ENCODE results near the gene MAPK1. TPM values are rescaled to one million over a fixed set of nuclear protein-coding genes. Genes with fewer than 3 reads are reported as not detected.
A peak's percentile ranks its signal among the peaks of the same experiment; 100 is the strongest.
"Not testable (repeated sequence)": the region's sequence is repeated elsewhere in the genome, so short reads cannot be mapped to it uniquely, and the experiment has no call there.

MAPK1 gene
- total RNA-seq, 1 donor from 2014 or later, result 92.9 TPM

DNA sequence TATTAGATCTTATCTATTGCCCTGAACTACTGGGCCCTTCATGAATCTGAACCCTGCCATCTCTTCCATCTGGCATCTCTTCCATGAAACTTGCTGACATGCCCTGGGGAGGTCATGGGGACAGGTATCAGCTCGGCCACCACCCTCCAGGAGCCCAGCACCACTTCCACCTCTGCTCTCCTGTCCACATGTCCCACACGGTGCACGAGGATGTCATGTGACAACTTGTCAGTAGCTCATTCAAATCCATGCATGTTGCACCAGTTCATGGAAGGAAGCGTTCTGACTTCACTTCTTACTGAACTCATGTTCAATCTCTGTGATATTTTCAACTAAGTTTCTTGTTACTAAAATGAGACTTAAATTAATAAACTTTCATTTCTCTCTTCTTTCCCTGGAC lies 148.4 kb downstream of the MAPK1 start:
- Mint-ChIP-seq H3K36me3 (peaks cover 2% of the 10 kb centered on the region), H3K4me3 (no peak overlapping the region), H3K4me1 (peaks cover 25% of the 10 kb centered on the region), H3K27me3 (ENCODE audit: low read depth) (no peaks in the 10 kb centered on the region), H3K9me3 (no peaks in the 10 kb centered on the region), H3K27ac (no peak overlapping the region)
- DNase-seq (ENCODE audit: low spot score in 2 of 2, unreplicated experiment in 2 of 2), result no peak
- TF ChIP-seq, protein P1, sequence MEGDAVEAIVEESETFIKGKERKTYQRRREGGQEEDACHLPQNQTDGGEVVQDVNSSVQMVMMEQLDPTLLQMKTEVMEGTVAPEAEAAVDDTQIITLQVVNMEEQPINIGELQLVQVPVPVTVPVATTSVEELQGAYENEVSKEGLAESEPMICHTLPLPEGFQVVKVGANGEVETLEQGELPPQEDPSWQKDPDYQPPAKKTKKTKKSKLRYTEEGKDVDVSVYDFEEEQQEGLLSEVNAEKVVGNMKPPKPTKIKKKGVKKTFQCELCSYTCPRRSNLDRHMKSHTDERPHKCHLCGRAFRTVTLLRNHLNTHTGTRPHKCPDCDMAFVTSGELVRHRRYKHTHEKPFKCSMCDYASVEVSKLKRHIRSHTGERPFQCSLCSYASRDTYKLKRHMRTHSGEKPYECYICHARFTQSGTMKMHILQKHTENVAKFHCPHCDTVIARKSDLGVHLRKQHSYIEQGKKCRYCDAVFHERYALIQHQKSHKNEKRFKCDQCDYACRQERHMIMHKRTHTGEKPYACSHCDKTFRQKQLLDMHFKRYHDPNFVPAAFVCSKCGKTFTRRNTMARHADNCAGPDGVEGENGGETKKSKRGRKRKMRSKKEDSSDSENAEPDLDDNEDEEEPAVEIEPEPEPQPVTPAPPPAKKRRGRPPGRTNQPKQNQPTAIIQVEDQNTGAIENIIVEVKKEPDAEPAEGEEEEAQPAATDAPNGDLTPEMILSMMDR (IDR thresholded peaks at IDR 0.05; ENCODE audit: unreplicated experiment), result no peak

DNA sequence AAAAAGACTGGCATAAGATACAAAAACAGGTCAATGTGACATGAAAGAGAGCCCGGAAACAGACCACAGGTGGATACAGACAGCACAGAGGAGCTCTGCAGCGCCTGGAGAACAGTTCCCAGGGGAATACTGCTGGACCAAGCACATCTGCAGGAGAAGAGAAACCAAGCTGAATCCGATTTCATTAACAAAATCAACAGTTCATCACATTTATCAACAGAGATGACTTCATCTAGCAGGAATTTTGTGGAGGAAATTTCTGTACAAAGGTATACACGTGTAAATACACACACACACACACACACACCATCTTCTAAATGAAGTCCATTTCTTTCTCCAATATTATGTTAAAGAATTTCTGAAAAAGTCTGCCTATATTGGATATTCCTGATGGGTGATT lies 148.9 kb downstream of the MAPK1 start:
- H3K9me3 Mint-ChIP-seq, result no peaks in the 10 kb centered on the region
- H3K27me3 Mint-ChIP-seq (ENCODE audit: low read depth), result no peaks in the 10 kb centered on the region
- TF ChIP-seq, protein P1 (IDR thresholded peaks at IDR 0.05; ENCODE audit: unreplicated experiment), result no peak
- no peaks in the 10 kb centered on the region for H3K36me3 Mint-ChIP-seq
- peaks cover 28% of the 10 kb centered on the region for H3K4me1 Mint-ChIP-seq
- H3K4me3 Mint-ChIP-seq, result no peak overlapping the region
- peak overlapping the region; percentile 68 for H3K27ac Mint-ChIP-seq
- no peak for DNase-seq (ENCODE audit: low spot score in 2 of 2, unreplicated experiment in 2 of 2)

DNA sequence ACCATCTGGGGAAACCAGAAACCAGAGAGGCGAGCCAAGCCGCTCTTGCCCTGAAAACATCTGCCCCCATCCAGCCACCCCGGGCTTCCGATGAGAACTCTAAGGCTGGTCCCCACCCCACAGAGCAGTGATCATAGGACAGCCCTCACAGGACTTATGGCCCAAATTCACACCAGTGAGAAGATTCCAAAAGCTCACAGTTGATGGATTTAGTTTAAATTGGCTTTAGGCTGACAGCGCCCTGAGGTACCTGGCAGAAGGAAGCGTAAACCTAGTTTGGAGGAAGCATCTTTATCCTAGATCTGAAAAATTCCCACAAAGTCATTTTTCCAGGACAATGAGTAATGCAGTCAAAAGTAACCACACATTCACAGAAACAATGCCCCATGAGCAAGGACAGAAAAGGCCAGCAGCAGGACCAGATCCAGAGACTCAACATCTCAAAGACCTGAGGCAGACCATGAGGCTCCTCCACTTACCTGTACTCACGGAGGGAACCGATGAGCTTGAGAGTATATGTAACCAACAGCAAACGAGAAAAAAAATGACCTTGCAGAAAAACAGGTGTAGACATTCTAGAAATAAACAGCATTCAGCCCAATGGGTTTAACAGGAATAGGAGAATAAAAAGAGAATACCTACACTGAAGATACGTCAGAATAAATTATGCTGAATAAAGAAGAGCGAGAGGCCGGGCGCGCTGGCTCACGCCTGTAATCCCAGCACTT lies 150.9 kb downstream of the MAPK1 start:
- not testable (repeated sequence) for H3K36me3 Mint-ChIP-seq; H3K27me3 Mint-ChIP-seq (ENCODE audit: low read depth); DNase-seq (ENCODE audit: low spot score in 2 of 2, unreplicated experiment in 2 of 2); H3K9me3 Mint-ChIP-seq; H3K4me3 Mint-ChIP-seq
- Mint-ChIP-seq H3K27ac (peak overlapping the region; percentile 76), H3K4me1 (peaks cover 33% of the 10 kb centered on the region)

DNA sequence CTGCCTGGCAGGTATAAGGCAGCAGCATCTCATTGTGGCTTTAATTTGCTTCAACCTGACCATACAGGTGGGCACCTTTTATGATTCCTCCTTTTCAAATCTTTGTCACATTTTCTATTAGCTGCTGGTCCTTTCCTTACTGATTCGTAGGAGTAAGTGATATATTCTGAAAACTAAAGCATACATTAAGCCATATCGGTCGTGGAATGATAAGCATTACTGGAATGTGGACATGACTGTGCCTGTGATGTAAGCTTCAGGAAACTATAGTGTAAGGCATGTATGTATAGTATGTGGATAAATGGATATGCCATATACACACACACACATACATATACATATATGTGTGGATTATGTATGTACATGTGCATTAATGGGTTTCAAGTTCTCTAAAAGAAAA lies 152.7 kb downstream of the MAPK1 start:
- H3K27ac Mint-ChIP-seq, result peak overlapping the region; percentile 37
- no peaks in the 10 kb centered on the region for H3K9me3 Mint-ChIP-seq
- TF ChIP-seq, protein P1 (IDR thresholded peaks at IDR 0.05; ENCODE audit: unreplicated experiment), result no peak
- H3K4me3 Mint-ChIP-seq, result no peak overlapping the region
- no peak for DNase-seq (ENCODE audit: low spot score in 2 of 2, unreplicated experiment in 2 of 2)
- H3K36me3 Mint-ChIP-seq, result peaks cover 7% of the 10 kb centered on the region
- peaks cover 33% of the 10 kb centered on the region for H3K4me1 Mint-ChIP-seq
- H3K27me3 Mint-ChIP-seq (ENCODE audit: low read depth), result no peaks in the 10 kb centered on the region

DNA sequence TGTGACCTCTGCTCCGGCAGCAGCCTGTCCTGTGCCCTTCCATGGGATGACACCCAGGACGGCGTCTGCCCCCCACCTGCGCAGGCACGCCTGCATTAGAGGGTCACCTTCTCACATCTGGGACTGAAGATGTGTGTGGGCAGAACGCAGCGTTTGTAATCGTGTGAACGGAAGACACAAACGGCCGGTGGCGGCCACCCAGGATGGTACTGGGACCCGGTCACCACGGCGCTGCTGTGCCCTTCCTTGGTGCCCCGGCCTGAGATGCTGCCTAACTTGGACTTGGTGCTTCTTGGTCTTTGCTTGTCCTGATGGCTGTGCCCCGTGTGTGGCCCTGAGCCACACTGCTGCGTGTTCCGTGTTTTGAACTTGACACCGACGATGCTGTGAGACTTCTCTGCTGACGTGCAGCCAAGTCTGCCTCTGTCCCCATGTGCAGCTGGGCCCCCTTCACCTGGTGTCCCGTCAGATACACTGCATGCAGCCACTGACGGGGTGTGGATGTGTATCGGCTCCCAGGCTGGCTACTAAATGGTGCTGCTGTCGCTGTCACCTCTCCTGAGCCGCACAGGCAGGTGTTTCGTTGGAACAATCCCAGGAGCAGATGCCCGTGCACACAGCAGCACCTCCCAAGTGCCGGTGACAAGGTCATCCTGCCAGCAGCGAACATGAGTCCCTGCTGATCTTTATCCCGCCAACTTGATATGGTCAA lies 153.2 kb downstream of the MAPK1 start:
- DNase-seq (ENCODE audit: low spot score in 2 of 2, unreplicated experiment in 2 of 2), result no peak
- TF ChIP-seq, protein P1 (IDR thresholded peaks at IDR 0.05; ENCODE audit: unreplicated experiment), result no peak
- Mint-ChIP-seq H3K9me3 (no peaks in the 10 kb centered on the region), H3K4me3 (no peak overlapping the region), H3K27ac (peak overlapping the region; percentile 37), H3K4me1 (peaks cover 33% of the 10 kb centered on the region), H3K36me3 (peaks cover 10% of the 10 kb centered on the region), H3K27me3 (ENCODE audit: low read depth) (no peaks in the 10 kb centered on the region)

DNA sequence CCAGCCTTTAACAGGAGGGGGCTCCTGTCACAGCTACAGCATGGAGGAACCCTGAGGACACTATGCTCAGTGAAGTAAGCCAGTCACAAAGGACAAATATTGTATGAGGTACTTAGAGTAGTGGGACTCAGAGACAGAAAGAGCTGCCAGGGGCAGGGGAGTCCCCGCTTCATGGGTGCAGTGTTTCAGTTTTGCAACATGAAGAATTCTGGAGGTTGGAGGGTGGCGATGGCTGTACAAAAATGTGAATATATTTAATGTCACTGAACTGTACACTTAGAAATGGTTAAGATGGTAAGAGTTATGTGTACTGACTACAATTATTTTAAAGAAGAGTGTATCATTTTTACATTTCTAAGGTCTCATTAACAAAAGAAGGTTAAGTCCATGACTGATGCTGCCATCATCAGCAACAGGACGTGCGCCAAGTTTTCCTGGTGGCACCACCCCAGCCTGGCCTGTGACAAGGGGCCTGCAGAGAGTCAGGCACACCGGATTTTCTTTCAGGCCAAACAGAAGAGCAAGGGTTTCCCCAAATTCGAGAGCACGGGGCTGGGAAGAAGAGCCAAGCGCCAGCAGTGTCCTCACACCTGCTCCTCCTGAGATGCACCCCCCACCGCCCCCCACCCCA lies 153.9 kb downstream of the MAPK1 start:
- TF ChIP-seq, protein P1 (IDR thresholded peaks at IDR 0.05; ENCODE audit: unreplicated experiment), result no peak
- Mint-ChIP-seq H3K27me3 (ENCODE audit: low read depth) (no peaks in the 10 kb centered on the region), H3K4me3 (peak overlapping the region; percentile 15), H3K4me1 (peaks cover 28% of the 10 kb centered on the region), H3K9me3 (no peaks in the 10 kb centered on the region), H3K36me3 (peaks cover 10% of the 10 kb centered on the region), H3K27ac (peak overlapping the region; percentile 78)
- DNase-seq (ENCODE audit: low spot score in 2 of 2, unreplicated experiment in 2 of 2), result no peak

All from mesothelial cell of epicardium (in vitro differentiated cells).